HG03439 (cell line): ENCODE results near the gene OR52W1.
"Not testable (repeated sequence)": the region's sequence is repeated elsewhere in the genome, so short reads cannot be mapped to it uniquely, and the experiment has no call there.

Experiments used
- ATAC-seq: cut with Tn5 transposase; IDR thresholded peaks from one replicate; pipeline ENCODE4 v1.9.1; 2021; ENCODE audit warnings: mild to moderate bottlenecking, moderate library complexity; ENCODE audit not compliant: unreplicated experiment

OR52W1 gene

DNA sequence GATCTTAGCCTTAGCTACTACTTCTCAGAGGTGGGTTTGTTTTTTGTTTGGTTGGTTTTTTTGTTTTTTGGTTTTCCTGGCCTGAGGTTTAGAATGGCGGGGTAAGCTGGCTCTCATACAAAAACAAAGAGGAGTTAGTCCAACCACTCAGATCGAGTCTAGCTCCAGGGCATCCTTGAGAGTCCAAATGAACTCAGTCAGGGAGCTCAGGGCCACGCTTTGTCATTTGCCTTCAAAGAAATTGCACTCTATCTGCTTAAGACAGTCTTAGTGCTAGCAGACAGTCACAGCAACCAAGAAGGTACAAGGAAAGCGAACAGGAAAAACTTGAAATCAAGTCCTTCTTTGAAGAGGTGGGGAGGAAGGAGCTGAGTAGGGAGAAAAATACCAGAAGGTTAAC, 17.5 kb downstream of the OR52W1 start:
- no peak for ATAC-seq

DNA sequence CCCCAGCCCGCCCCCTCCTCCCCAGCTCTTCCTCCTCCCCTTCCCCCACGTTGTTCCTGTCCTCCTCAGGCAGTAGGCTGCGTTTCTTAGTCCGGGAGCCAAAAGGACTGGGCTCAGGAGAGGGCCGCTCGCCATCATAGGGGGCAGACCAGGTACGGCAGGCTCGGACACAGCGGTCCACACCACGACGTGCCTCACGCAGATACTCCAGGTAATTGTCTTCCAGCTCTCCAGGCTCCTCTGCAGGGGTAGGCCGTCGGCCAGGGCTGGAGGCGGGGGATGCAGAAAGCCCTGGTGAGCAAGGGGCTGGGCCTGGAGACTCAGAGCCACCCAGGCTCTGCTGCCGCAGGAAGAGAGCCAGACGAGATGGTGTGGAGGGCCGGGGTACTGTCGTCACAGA, 18.7 kb downstream of the OR52W1 start:
- ATAC-seq = no peak

- ATAC-seq = no peak
Observed at GRCh38 chr11:6219359-6219758, 20.3 kb downstream of the OR52W1 start.

GRCh38 chr11:6223854-6224253, 24.8 kb downstream of the OR52W1 start:
- no peak for ATAC-seq

DNA sequence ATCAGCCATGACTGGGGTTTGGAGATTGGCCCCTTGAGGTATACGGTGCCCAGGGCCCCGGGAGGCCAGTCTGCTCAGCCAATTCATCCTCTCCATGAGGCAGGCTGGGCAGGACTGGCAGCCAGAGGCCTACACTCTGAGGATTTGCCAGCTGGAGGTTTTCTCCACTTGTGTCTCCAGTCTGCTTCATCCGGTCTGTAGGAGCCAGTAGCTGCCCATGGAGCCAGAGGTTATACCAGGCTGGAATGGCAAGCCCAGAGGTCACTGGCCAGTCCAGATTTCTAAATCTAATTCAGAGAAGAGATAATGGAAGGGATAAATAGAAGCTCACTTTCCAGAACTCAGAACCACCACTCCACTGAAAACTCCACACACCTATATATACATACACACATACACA, 25.4 kb downstream of the OR52W1 start:
- no peak for ATAC-seq

DNA sequence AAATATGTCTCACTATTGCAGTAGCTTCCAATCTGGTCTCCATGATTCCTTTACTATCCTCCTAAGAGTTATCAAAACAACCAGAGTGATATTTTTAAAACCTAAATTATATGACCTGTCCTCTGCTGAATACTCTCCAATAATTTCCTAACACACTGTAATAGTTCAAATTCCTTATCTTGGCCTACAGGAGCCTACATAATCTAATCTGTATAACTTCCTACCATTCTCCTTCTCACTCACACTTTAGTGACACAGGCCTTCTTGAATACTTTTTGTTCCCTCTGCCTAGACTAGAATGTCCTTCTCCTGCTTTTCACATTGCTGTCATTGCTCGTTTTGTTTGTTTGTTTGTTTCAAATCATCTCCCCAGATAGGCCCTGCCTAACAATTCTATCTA, 26.0 kb downstream of the OR52W1 start:
- ATAC-seq = no peak

DNA sequence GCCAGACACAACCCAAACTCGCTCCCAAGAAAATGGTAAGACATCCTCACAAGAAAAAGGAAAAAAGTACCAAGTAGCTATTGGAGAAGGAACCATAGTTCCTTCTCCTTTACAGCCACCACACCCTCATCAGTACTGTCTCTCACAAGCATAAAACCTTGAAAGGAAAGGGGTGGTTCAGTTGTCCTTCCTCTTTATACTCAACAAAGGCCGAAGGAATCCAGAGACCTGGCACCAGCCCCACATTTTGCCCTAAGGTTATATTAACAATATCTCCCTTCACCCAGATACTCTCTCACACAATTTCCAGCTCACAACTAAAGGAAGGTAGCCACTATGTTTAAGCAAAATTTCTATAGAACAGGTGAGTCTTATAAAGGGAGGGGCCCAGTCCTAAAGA, 26.9 kb downstream of the OR52W1 start:
- ATAC-seq = no peak

DNA sequence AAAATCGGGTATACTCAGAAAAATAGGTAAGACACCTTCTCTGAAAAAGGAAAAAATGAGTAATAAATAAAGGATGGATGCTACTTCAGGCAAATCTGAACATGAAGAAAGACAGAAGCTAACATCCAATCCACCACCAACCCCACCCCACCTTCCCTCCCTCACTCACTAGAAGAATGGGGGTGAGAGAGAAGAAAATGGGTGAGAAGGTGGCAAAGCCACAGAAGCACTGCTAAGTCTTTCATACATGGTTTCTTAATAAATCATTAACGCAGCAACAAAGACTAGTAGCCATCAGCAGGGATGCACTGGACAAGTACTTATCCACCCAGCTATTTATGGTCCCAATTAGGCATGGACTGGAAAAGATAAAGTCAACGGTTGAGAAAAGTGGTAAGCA, 29.5 kb downstream of the OR52W1 start:
- no peak for ATAC-seq

DNA sequence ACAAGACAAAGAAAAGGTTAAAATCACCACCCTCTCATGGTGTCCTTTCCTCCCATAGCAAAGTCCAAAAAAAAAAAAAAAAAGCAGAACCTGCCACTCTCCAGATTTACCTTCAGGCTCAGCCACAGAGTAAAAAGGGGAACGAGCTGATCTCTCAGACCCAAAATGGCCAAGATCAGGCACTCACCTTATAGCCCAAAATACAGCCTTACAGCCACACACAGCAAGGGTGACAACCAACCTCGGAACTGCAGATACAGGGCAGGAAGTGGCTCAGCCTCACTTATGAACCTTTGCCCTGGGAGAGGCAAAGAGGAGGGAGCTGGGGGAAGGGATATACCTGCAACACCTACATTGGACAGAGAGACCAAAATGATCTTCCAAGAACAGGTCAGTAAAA, 30.9 kb downstream of the OR52W1 start:
- no peak for ATAC-seq

GRCh38 chr11:6232899-6233298, 33.9 kb downstream of the OR52W1 start:
- ATAC-seq = no peak

- ATAC-seq = no peak
Observed at GRCh38 chr11:6233984-6234386, 35.0 kb downstream of the OR52W1 start.

DNA sequence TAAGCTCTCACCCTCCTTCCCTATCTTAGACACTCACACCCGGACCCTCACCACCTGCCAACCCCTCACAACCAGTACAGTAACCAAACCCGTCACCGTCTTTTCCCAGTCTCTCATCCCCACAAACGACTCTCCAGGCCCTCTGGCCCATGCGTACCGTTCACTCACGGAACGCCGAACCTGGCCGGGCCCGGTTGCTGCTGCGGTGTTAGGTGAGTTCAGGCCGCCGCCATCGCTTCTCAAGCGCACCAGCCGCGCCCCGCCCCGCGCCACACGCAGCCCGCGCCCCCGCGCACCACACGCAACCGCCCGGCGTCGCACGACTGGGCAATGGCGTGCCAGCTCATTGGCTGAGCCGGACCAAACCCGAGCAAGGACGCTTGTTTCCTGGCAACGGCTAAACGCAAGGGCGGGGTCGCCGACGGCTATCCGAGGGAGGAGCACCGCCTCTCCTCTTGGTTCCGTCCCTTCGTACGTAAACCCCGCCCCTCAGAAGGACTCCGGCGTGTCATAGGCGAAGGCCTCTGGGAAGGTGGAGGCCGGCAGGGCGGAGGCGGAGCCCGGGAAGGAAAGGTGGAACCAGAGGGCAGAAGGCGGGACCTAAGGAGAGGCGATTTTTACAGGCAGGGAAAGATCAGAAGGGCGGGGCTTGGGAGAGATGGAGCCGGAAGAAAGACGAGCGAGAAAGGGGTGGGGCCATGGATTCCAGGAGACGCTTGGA, 35.5 kb downstream of the OR52W1 start, which contains the start of gene FHIP1B:
TSS of gene FHIP1B (minus strand) at position 250 of the 721 bp plus-strand sequence. CDS start 10,120 bp downstream, outside the sequence.
- peak; percentile 98 for ATAC-seq

- ATAC-seq = no peak
Observed at GRCh38 chr11:6237266-6237665, 38.2 kb downstream of the OR52W1 start.

GRCh38 chr11:6237761-6238302, 38.8 kb downstream of the OR52W1 start:
- ATAC-seq = no peak

- no peak for ATAC-seq
Observed at GRCh38 chr11:6238902-6239301, 39.9 kb downstream of the OR52W1 start, which contains the start of gene CNGA4. Gene CNGA4, plus strand, starts transcription at chr11:6239089. Its CDS starts 118 bp downstream, at chr11:6239207.

GRCh38 chr11:6240139-6240538, 41.1 kb downstream of the OR52W1 start:
- no peak for ATAC-seq

- no peak for ATAC-seq
Observed at GRCh38 chr11:6240781-6241180, 41.8 kb downstream of the OR52W1 start.

DNA sequence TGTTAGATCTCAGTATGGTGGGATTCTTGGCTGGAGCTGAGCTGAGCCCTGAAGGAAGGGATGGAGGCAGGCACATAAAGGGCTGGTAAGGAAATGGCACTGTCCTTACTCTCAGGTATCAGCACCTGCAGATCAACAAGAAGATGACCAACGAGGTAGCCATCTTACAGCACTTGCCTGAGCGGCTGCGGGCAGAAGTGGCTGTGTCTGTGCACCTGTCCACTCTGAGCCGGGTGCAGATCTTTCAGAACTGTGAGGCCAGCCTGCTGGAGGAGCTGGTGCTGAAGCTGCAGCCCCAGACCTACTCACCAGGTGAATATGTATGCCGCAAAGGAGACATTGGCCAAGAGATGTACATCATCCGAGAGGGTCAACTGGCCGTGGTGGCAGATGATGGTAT, 42.3 kb downstream of the OR52W1 start:
- ATAC-seq = no peak

DNA sequence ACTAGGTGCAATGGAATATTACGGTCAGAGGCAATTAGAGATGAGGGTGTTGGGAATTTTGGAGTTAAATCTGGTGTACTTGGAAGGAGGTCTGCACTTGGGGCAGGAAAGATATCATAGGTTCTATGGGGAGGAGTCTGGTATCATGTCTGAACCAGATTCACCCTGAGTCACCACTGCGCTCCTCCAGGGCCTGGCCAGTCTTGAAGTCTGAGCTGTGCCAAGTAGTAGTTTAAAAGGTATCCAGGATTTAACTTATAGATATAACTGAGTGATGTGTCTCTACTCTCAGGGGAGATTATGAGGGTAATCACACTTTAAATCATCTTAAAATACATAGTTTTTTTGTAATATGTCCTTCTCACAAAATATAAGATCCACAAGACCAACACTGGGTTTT, 46.5 kb downstream of the OR52W1 start:
- ATAC-seq = no peak

DNA sequence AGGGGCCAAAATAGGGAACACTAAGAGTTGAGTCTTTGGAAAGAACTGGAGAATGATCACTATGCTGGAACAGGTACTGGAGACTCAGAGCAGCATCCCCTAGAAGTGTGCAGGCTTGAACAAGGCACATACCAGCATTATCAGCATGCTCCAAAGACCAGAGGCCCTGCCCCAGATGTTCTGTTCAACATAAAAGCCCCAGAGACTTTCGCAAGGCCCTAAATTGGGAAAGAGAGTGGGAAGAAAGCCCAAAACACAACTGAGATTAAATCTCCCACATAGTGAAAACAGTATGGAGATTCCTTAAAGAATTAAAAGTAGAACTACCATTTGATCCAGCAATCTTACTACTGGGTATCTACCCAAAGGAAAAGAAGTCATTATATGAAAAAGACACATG, 49.2 kb downstream of the OR52W1 start:
- no peak for ATAC-seq

GRCh38 chr11:6248897-6249296, 49.9 kb downstream of the OR52W1 start:
- ATAC-seq = not testable (repeated sequence)
